ENCODE results near the gene ARL15. TPM values are rescaled to one million over a fixed set of nuclear protein-coding genes. Genes with fewer than 3 reads are reported as not detected.

Gene ARL15
- total RNA-seq, 1 donor from 2014 or later: 10.4 TPM

DNA sequence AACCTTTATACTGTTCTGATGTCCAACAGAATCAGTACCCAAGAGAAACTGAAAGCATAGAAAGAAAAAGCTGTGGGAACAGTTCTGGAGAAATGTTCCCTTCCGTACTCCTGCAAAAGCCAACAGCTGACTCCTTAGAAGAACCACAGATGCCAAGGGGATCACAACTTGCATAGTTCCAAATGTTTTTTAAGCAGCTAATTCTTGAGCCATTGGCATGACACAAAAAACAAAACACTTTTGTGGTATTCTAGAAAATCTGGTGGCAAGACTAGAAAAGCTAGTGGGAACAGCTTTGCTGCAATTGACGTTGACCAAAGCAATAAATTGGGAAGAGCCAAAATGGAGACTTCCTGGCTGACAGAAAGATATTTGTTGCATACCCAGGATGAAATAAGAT, 189.9 kb downstream of the ARL15 start:
- Mint-ChIP-seq H3K4me3 (no peak overlapping the region), H3K9me3 (no peaks in the 10 kb centered on the region), H3K27ac (no peak overlapping the region), H3K4me1 (ENCODE audit: low read depth) (peaks cover 6% of the 10 kb centered on the region), H3K36me3 (ENCODE audit: low read depth) (peaks cover 1% of the 10 kb centered on the region), H3K27me3 (ENCODE audit: insufficient read depth) (peaks cover 2% of the 10 kb centered on the region)
- intact Hi-C loops (cut with micrococcal nuclease): no loop called here
- no peak for DNase-seq (ENCODE audit: low spot score)

DNA sequence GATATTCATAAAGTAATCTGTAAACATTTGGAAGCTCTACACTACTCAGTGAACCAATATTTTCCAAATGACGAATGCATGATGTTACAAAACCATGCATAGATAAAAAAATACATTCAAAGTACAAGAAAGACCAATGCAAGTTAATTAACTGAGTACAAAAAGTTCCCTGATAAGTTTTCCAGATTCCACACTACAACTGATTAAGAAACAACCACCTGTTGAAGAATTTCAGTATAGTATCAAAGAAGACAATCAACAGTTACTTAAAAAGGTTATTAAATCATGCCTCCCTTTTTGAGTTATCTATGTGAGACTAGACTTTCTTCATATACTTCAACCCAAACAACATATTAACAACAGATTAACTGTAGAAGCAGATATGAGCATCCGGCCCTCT, 192.4 kb downstream of the ARL15 start:
- no peak overlapping the region for H3K27ac Mint-ChIP-seq
- peaks cover 6% of the 10 kb centered on the region for H3K4me1 Mint-ChIP-seq (ENCODE audit: low read depth)
- H3K9me3 Mint-ChIP-seq: no peaks in the 10 kb centered on the region
- no peaks in the 10 kb centered on the region for H3K27me3 Mint-ChIP-seq (ENCODE audit: insufficient read depth)
- no peak overlapping the region for H3K4me3 Mint-ChIP-seq
- DNase-seq (ENCODE audit: low spot score): no peak
- H3K36me3 Mint-ChIP-seq (ENCODE audit: low read depth): peaks cover 1% of the 10 kb centered on the region
- intact Hi-C loops (cut with micrococcal nuclease): no loop called here

DNA sequence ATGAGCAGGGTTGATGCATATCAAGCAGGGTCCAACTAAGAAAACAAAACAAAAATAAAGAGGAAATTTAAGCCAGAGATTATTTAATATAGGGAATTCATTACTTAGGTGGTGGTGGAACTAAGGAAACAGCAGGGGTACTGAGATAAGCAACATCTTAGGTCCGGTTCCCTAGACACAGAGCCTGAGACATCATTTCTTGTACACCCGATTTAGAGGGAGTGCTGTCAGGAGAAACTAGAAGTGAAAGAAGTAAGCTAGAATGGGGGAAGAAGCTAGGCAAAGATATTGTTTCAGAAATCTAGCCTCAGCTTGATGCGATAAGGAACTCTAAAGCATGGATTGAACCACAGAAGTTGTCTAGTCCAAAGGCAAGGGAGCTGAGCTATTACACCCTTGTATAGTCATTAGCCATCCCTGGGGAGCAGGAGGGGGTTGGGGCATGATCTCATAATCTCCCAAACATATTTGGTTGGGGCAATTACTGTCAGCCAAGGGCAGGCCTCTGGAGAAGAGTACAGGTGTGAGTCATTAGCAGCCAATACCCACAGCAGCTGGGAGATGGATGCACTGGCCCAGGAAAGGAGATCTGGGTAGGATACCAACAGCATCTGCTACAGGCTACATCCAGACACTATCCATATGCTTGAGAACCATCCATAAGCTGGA, 194.5 kb downstream of the ARL15 start:
- Mint-ChIP-seq H3K4me3 (no peak overlapping the region), H3K36me3 (ENCODE audit: low read depth) (peaks cover 1% of the 10 kb centered on the region), H3K27ac (no peak overlapping the region), H3K9me3 (no peaks in the 10 kb centered on the region), H3K27me3 (ENCODE audit: insufficient read depth) (no peaks in the 10 kb centered on the region), H3K4me1 (ENCODE audit: low read depth) (peaks cover 6% of the 10 kb centered on the region)
- DNase-seq (ENCODE audit: low spot score): no peak
- intact Hi-C loops (cut with micrococcal nuclease): no loop called here

DNA sequence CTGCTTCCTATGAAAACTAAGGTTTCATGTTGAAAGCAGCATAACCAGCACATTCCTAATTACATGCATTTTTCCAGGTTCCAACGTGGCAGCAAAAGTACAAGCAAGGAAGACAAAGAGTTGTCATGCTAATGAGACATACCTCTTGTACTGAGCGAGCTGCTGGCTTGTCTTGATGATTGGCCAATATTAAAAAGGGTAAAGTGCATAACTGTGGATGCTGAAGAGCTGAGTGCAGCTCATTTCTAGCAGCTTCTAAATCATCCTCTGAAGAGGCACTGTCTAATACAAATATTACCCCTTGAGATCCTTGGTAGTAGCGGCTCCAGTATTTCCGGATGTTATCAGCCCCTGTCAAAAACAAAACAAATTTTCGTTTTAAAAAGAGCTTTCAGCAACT, 197.3 kb downstream of the ARL15 start:
- H3K9me3 Mint-ChIP-seq: no peaks in the 10 kb centered on the region
- H3K4me3 Mint-ChIP-seq: no peak overlapping the region
- DNase-seq (ENCODE audit: low spot score): no peak
- no peak overlapping the region for H3K27ac Mint-ChIP-seq
- intact Hi-C loops (cut with micrococcal nuclease): no loop called here
- H3K4me1 Mint-ChIP-seq (ENCODE audit: low read depth): peaks cover 6% of the 10 kb centered on the region
- no peaks in the 10 kb centered on the region for H3K36me3 Mint-ChIP-seq (ENCODE audit: low read depth)
- H3K27me3 Mint-ChIP-seq (ENCODE audit: insufficient read depth): no peaks in the 10 kb centered on the region

DNA sequence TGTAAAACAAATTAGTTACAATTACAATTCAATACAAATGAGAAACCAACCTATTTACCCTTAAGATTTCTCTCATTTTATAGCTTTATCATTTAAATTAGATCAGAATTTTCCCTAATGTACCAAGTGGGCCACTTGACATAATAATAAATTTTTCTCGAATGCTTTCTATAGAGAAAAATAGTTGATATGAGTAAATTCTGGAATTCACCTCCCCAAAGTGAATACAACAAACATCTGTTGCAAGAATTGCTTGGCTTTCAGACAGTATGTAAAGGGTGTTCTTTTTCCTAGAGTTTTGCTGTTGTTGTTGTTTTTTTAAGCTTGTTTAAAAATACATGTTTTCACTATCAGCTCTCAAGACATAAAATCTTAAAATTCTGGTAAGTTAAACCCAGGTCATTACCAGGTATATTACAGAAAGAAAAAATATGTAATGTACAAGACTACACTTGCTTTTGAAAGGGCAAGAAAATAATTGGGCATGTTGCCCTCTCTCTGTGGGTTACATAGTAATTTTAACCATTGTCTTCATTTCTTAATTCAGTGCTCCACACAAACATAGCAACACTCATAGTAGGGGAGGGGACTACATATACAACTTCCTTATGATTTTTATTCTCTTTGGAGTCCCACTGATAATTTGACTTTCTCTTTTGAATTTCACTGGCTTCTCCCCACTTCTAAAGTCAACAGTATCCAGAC, 200.6 kb downstream of the ARL15 start:
- no peaks in the 10 kb centered on the region for H3K9me3 Mint-ChIP-seq
- no peak overlapping the region for H3K4me3 Mint-ChIP-seq
- peaks cover 1% of the 10 kb centered on the region for H3K27me3 Mint-ChIP-seq (ENCODE audit: insufficient read depth)
- no peaks in the 10 kb centered on the region for H3K36me3 Mint-ChIP-seq (ENCODE audit: low read depth)
- DNase-seq (ENCODE audit: low spot score): no peak
- no peak overlapping the region for H3K27ac Mint-ChIP-seq
- no peaks in the 10 kb centered on the region for H3K4me1 Mint-ChIP-seq (ENCODE audit: low read depth)
- intact Hi-C loops (cut with micrococcal nuclease): no loop called here

DNA sequence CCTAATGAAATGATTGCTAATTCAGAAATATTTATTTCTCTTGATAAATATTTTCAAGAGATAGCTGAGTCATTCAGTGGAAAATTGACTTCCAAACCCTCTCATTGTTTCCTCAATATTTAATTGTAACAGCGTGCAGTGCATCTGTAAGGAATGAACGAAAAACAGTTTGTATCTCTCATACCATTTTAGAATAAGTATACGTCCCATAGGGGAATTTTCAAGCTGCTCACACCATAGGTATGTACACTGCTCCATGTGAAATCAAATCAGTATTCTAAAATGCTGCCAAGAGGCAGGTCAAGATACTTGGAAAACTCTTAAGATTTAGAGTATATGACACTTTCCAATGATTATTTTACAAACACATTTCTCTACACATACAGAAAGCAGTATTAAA, 202.2 kb downstream of the ARL15 start:
- no peak overlapping the region for H3K4me3 Mint-ChIP-seq
- intact Hi-C loops (cut with micrococcal nuclease): no loop called here
- DNase-seq (ENCODE audit: low spot score): no peak
- no peaks in the 10 kb centered on the region for H3K4me1 Mint-ChIP-seq (ENCODE audit: low read depth)
- H3K27ac Mint-ChIP-seq: no peak overlapping the region
- H3K36me3 Mint-ChIP-seq (ENCODE audit: low read depth): no peaks in the 10 kb centered on the region
- H3K27me3 Mint-ChIP-seq (ENCODE audit: insufficient read depth): peaks cover 1% of the 10 kb centered on the region
- H3K9me3 Mint-ChIP-seq: no peaks in the 10 kb centered on the region

DNA sequence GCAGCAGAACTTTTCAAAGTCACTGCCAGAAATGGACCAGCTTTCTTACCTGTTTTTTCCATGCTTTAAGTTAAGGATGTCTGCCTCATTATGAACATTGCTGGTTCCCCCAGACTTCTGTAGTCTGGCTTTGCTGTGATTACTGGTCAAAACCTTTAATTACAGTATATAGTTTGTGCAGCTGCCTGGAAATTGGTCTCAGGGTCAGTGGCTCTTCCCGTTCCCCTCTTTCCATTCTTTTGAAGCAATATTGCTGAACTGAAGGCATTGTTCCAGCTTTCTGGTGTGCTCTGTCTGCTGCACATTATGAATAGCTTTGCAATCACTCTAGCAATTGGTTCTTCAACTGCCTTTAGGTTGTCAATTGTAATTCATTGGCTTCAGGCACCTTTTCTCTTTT, 206.5 kb downstream of the ARL15 start:
- no peak for DNase-seq (ENCODE audit: low spot score)
- intact Hi-C loops (cut with micrococcal nuclease): no loop called here
- H3K9me3 Mint-ChIP-seq: no peaks in the 10 kb centered on the region
- H3K4me1 Mint-ChIP-seq (ENCODE audit: low read depth): no peaks in the 10 kb centered on the region
- no peaks in the 10 kb centered on the region for H3K36me3 Mint-ChIP-seq (ENCODE audit: low read depth)
- H3K27ac Mint-ChIP-seq: no peak overlapping the region
- no peak overlapping the region for H3K4me3 Mint-ChIP-seq
- H3K27me3 Mint-ChIP-seq (ENCODE audit: insufficient read depth): peaks cover 1% of the 10 kb centered on the region

DNA sequence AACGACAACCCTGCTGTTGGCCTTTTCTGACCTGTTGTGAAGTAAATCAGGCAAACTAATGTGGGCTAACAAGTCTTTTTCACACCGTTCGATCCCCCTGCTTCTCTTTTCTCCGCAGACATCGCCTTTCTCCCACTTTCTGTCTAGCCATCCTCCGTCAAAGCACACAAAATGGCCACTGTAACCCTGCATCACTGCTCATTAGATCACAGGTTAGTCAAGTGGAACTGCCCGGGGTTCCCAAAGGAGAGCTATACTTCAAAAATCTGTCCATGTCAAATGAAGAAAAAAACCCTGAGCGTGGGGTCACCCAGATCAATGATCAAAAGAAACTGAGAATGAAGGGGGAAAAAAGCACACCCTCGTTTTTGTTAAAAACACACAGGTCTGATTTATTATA, 212.1 kb downstream of the ARL15 start:
- no peaks in the 10 kb centered on the region for H3K4me1 Mint-ChIP-seq (ENCODE audit: low read depth)
- no peaks in the 10 kb centered on the region for H3K27me3 Mint-ChIP-seq (ENCODE audit: insufficient read depth)
- H3K36me3 Mint-ChIP-seq (ENCODE audit: low read depth): no peaks in the 10 kb centered on the region
- no peak overlapping the region for H3K4me3 Mint-ChIP-seq
- DNase-seq (ENCODE audit: low spot score): no peak
- no peak overlapping the region for H3K27ac Mint-ChIP-seq
- no peaks in the 10 kb centered on the region for H3K9me3 Mint-ChIP-seq
- intact Hi-C loops (cut with micrococcal nuclease): no loop called here

DNA sequence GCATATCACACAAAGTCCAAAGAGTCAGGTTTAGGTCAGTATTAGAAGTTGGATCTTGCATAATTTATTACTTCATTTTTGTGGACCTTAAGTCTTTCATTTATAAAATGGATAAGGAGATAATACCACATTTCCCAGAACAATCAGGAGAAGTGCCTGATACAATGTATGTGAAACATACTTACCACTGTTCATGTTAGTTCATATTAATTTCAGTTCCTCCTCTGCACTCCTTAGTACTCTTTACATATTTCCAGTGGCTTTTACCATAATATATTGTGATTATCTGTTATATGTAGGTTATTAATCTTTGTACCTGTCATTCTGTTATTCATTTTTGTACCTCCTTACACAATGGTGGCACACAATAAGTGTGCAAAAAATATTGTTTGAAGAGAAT, 214.4 kb downstream of the ARL15 start:
- Mint-ChIP-seq H3K27me3 (ENCODE audit: insufficient read depth) (no peaks in the 10 kb centered on the region), H3K36me3 (ENCODE audit: low read depth) (no peaks in the 10 kb centered on the region), H3K4me1 (ENCODE audit: low read depth) (no peaks in the 10 kb centered on the region), H3K27ac (no peak overlapping the region), H3K4me3 (no peak overlapping the region), H3K9me3 (no peaks in the 10 kb centered on the region)
- DNase-seq (ENCODE audit: low spot score): no peak
- intact Hi-C loops (cut with micrococcal nuclease): no loop called here

DNA sequence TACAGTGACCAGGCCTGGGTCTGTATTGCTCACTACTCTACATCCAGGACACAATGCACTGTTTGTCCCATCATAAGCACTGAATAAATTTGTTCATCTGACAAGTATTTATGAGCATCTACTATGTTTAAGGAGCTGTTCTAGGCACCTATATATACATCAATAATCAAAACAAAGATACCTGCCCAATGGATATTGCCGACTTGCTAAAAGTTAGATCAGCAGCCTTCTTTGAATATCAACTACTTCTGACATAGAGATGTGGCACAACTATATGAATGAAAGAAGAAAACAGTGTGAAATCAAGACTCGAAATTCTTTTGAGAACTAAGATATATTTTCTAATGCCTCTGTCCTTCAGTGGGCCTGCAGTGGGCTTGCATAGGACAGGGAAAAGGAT, 215.7 kb downstream of the ARL15 start:
- Mint-ChIP-seq H3K4me1 (ENCODE audit: low read depth) (no peaks in the 10 kb centered on the region), H3K4me3 (no peak overlapping the region), H3K27ac (no peak overlapping the region), H3K9me3 (no peaks in the 10 kb centered on the region), H3K27me3 (ENCODE audit: insufficient read depth) (no peaks in the 10 kb centered on the region), H3K36me3 (ENCODE audit: low read depth) (no peaks in the 10 kb centered on the region)
- no peak for DNase-seq (ENCODE audit: low spot score)
- intact Hi-C loops (cut with micrococcal nuclease): no loop called here

DNA sequence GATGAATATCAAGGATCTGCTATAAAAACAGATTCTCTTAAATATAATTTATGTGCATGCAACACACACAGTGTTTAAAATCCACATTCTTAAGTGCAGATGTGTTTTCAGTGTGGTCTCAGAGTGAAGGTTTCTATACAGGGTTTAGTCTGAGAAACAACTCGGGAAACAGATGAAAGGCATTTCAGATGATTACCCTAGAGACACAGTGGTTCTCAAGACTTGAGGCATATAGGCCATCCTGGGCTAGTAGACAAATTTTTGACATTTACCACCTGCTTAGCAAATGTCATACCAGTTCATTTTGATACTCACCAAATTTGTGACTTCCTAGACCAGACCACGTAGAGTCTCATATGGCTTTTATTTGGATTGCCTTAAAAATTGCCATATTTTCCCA, 216.5 kb downstream of the ARL15 start:
- H3K36me3 Mint-ChIP-seq (ENCODE audit: low read depth): no peaks in the 10 kb centered on the region
- DNase-seq (ENCODE audit: low spot score): no peak
- no peaks in the 10 kb centered on the region for H3K27me3 Mint-ChIP-seq (ENCODE audit: insufficient read depth)
- H3K9me3 Mint-ChIP-seq: no peaks in the 10 kb centered on the region
- H3K4me3 Mint-ChIP-seq: no peak overlapping the region
- H3K4me1 Mint-ChIP-seq (ENCODE audit: low read depth): no peaks in the 10 kb centered on the region
- intact Hi-C loops (cut with micrococcal nuclease): no loop called here
- no peak overlapping the region for H3K27ac Mint-ChIP-seq

DNA sequence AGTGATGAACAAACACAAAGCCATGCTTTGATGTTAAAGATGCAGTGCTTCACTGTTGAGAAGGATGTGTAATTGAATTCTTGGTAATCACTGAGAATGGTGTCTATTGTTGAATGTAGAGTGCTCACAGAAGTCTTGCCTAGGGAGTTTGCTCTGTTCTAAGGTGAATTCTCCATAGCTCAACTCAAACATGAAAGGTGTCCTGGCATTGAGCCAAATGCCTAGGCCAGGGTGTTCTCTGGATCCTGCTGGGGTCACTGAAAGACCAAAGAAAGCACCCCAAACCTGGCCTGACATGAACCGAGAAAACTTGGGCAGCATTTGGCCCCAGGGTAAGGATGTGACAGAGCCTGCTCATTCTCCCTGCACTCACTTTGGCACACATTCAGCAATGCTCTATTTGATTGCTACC, 217.3 kb downstream of the ARL15 start:
- Mint-ChIP-seq H3K36me3 (ENCODE audit: low read depth) (no peaks in the 10 kb centered on the region), H3K27ac (no peak overlapping the region), H3K4me1 (ENCODE audit: low read depth) (no peaks in the 10 kb centered on the region), H3K9me3 (no peaks in the 10 kb centered on the region), H3K27me3 (ENCODE audit: insufficient read depth) (no peaks in the 10 kb centered on the region), H3K4me3 (no peak overlapping the region)
- intact Hi-C loops (cut with micrococcal nuclease): no loop called here
- DNase-seq (ENCODE audit: low spot score): no peak

DNA sequence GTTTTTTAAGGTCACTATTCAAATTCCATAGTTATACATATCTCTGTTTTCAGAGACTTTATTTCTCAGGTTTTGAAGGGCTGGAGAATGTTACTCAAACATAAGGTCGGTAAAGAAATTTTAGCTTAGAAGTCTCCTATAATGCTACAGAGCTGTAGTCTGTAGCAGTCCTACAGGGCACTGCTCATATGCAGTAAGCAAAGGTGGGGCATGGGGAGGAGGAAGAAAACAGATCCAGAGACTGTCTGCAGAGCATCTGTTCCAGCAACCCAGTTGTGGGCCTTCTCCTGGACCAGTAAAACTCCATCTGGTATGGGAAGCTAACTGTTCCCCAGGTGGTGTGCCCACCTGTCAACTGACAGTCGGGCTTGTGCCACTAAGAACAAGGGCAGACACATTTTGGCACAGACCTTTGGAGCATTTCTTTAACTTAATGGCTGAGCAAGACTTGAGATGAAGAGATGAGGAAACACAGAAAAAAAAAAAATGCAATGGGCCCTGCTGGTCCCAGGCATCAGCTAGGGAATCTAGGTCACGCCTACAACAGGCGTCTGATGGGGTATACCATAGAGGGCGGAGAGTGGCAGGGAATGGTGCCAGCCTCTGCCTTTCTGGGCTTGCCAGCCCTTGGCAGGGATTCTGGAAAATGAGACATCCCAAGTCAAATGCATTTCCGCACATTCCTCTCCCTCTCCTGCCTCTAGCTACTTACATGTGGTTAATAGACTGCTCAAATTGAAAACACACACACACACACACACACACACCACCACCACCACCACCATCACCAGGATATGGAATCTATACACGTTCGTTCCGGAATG, 218.9 kb downstream of the ARL15 start:
- Mint-ChIP-seq H3K9me3 (no peaks in the 10 kb centered on the region), H3K27me3 (ENCODE audit: insufficient read depth) (no peaks in the 10 kb centered on the region), H3K4me1 (ENCODE audit: low read depth) (no peaks in the 10 kb centered on the region), H3K27ac (no peak overlapping the region), H3K36me3 (ENCODE audit: low read depth) (no peaks in the 10 kb centered on the region), H3K4me3 (no peak overlapping the region)
- intact Hi-C loops (cut with micrococcal nuclease): no loop called here
- no peak for DNase-seq (ENCODE audit: low spot score)

Data from activated T-helper 1 cell treated with anti-CD3 and anti-CD28 coated beads, Interleukin-12 subunit alpha, Interleukin-12 subunit beta, Interleukin-2, Interleukin-4 antibody, amounts not matched to agents 30 ng/mL and 10 ng/mL and 1 ng/mL, durations not matched to agents 14 hours and 24 hours and 36 hours (primary cell).